GM12873 (cell line): Measurements from ENCODE around the gene ANXA10.

Experiments used
- CTCF ChIP-seq: IDR thresholded peaks from 2 replicates; pipeline ENCODE4 v1.5.1; 2012; ENCODE audit warnings: low read depth, mild to moderate bottlenecking, moderate library complexity, low read length, control low read depth; ENCODE audit not compliant: insufficient read depth; ENCODE audit errors: missing control alignments

The ANXA10 gene

GRCh38 chr4:168188754-168189153 is 96.4 kb downstream of the ANXA10 start:
- no peak for TF ChIP-seq CTCF

GRCh38 chr4:168197926-168198325 is 105.6 kb downstream of the ANXA10 start:
- no peak for TF ChIP-seq CTCF

GRCh38 chr4:168199260-168199957 is 107.1 kb downstream of the ANXA10 start:
- TF ChIP-seq CTCF: no peak

- no peak for TF ChIP-seq CTCF
Observed at GRCh38 chr4:168200685-168201084, 108.3 kb downstream of the ANXA10 start.

GRCh38 chr4:168203233-168203911 is 111.0 kb downstream of the ANXA10 start:
- TF ChIP-seq CTCF: no peak

- no peak for TF ChIP-seq CTCF
Observed at GRCh38 chr4:168208957-168209614, 116.7 kb downstream of the ANXA10 start.

- no peak for TF ChIP-seq CTCF
Observed at GRCh38 chr4:168212656-168213055, 120.3 kb downstream of the ANXA10 start.
